ENCODE results near the gene BZW2.
A peak's percentile ranks its signal among the peaks of the same experiment; 100 is the strongest.

The BZW2 gene

GRCh38 chr7:16638282-16639280 is 7.4 kb upstream of the BZW2 start:
- DNase-seq (ENCODE audit: low spot score), result no peak
- in situ Hi-C loops (cut with MboI; ENCODE audit: low pct_unique_long_range_greater_than_20kb, low sequenced_read_pairs, unreplicated experiment), result no loop called here

GRCh38 chr7:16644157-16644556 is 1.8 kb upstream of the BZW2 start:
- TF ChIP-seq, protein P1, sequence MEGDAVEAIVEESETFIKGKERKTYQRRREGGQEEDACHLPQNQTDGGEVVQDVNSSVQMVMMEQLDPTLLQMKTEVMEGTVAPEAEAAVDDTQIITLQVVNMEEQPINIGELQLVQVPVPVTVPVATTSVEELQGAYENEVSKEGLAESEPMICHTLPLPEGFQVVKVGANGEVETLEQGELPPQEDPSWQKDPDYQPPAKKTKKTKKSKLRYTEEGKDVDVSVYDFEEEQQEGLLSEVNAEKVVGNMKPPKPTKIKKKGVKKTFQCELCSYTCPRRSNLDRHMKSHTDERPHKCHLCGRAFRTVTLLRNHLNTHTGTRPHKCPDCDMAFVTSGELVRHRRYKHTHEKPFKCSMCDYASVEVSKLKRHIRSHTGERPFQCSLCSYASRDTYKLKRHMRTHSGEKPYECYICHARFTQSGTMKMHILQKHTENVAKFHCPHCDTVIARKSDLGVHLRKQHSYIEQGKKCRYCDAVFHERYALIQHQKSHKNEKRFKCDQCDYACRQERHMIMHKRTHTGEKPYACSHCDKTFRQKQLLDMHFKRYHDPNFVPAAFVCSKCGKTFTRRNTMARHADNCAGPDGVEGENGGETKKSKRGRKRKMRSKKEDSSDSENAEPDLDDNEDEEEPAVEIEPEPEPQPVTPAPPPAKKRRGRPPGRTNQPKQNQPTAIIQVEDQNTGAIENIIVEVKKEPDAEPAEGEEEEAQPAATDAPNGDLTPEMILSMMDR (IDR thresholded peaks at IDR 0.05; ENCODE audit: extremely low read depth, insufficient read depth, missing control alignments), result no peak
- no peak for DNase-seq (ENCODE audit: low spot score)
- in situ Hi-C loops (cut with MboI; ENCODE audit: low pct_unique_long_range_greater_than_20kb, low sequenced_read_pairs, unreplicated experiment), result no loop called here

More at GRCh38 chr7:16638282-16639280, 7.4 kb upstream of the BZW2 start:
- TF ChIP-seq, protein P1 (IDR thresholded peaks at IDR 0.05; ENCODE audit: extremely low read depth, insufficient read depth, missing control alignments), result no peak

- in situ Hi-C loops (cut with MboI; ENCODE audit: low pct_unique_long_range_greater_than_20kb, low sequenced_read_pairs, unreplicated experiment), result no loop called here
- DNase-seq (ENCODE audit: low spot score), result peak; percentile 18
- TF ChIP-seq, protein P1 (IDR thresholded peaks at IDR 0.05; ENCODE audit: extremely low read depth, insufficient read depth, missing control alignments), result no peak
Measured at GRCh38 chr7:16644636-16645592, 1.1 kb upstream of the BZW2 start.

- DNase-seq (ENCODE audit: low spot score), result peak; percentile 22
- in situ Hi-C loops (cut with MboI; ENCODE audit: low pct_unique_long_range_greater_than_20kb, low sequenced_read_pairs, unreplicated experiment), result no loop called here
- TF ChIP-seq, protein P1 (IDR thresholded peaks at IDR 0.05; ENCODE audit: extremely low read depth, insufficient read depth, missing control alignments), result no peak
Measured at GRCh38 chr7:16646472-16647072, 591 bp downstream of the BZW2 start.

- no peak for DNase-seq (ENCODE audit: low spot score)
- in situ Hi-C loops (cut with MboI; ENCODE audit: low pct_unique_long_range_greater_than_20kb, low sequenced_read_pairs, unreplicated experiment), result no loop called here
- TF ChIP-seq, protein P1 (IDR thresholded peaks at IDR 0.05; ENCODE audit: extremely low read depth, insufficient read depth, missing control alignments), result no peak
Measured at GRCh38 chr7:16647435-16647960, 1.5 kb downstream of the BZW2 start.

DNA sequence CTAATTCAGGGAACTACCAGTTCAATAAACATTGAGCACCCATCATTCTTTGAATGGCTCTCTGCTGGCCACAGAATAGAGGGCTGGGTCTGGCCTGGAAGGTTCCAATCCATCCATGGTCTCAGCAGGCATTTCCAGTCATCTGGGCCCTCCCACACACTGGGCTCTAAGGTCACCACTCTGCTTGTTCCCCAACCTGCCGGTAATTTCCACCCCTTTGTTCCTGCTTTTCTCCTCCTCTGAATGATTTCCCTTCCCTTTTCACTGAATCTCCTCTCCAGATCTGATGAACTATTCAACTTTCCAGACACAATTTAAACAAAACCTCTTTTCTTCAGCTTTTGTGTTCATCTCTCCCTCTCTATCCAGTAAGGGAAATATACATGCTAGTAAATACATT is 2.6 kb downstream of the BZW2 start:
- TF ChIP-seq, protein P1 (IDR thresholded peaks at IDR 0.05; ENCODE audit: extremely low read depth, insufficient read depth, missing control alignments), result no peak
- DNase-seq (ENCODE audit: low spot score), result no peak
- in situ Hi-C loops (cut with MboI; ENCODE audit: low pct_unique_long_range_greater_than_20kb, low sequenced_read_pairs, unreplicated experiment), result no loop called here

All from GM13977 (cell line).